HG02852 (cell line): ENCODE measurements around the gene SPANXB1.
"Not testable (repeated sequence)": the region's sequence is repeated elsewhere in the genome, so short reads cannot be mapped to it uniquely, and the experiment has no call there.

Source experiments
- ATAC-seq: cut with Tn5 transposase; IDR thresholded peaks from one replicate; pipeline ENCODE4 v1.9.1; 2021; ENCODE audit warnings: mild to moderate bottlenecking, moderate library complexity; ENCODE audit not compliant: unreplicated experiment

The SPANXB1 gene, protein sequence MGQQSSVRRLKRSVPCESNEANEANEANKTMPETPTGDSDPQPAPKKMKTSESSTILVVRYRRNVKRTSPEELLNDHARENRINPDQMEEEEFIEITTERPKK

DNA sequence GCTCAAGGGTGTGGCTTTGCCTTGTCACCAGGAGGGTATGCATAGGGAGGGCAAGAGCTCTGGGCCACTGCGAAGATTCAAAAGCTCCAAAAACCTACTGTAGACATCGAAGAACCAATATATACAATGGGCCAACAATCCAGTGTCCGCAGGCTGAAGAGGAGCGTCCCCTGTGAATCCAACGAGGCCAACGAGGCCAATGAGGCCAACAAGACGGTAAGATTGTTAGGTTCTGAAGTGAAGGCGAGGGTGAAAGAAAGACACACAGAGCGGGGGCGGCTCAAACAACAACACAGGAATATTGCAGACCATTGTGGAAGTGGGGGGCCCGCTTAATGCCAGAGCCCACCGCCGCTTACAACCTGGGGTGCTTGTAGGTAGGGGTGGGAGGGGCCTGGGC is at the start of gene SPANXB1:
Gene SPANXB1 (plus strand): TSS at position 27 of the 400 bp plus-strand sequence. CDS start 100 bp downstream, at position 127.
- ATAC-seq: not testable (repeated sequence)

DNA sequence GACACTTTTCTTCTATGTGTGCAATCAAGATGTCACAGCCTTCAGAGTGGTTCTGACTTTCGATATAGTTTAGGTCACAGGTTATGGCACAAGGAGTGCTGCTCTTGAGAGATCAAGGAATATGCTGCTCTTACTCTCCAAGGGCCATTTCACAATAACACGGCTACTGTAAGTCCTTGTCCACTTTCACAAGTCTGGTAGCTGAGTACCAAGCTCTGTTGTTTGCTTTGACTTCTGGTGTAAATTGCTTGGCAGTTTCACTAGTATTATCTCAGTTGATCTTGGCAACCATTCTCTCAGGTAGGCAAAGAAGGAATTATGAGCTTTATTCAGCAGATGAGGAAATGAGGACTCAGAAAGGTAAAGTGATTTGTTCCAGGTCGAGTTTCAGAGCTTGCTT is 35.4 kb upstream of the SPANXB1 start:
- ATAC-seq: no peak

DNA sequence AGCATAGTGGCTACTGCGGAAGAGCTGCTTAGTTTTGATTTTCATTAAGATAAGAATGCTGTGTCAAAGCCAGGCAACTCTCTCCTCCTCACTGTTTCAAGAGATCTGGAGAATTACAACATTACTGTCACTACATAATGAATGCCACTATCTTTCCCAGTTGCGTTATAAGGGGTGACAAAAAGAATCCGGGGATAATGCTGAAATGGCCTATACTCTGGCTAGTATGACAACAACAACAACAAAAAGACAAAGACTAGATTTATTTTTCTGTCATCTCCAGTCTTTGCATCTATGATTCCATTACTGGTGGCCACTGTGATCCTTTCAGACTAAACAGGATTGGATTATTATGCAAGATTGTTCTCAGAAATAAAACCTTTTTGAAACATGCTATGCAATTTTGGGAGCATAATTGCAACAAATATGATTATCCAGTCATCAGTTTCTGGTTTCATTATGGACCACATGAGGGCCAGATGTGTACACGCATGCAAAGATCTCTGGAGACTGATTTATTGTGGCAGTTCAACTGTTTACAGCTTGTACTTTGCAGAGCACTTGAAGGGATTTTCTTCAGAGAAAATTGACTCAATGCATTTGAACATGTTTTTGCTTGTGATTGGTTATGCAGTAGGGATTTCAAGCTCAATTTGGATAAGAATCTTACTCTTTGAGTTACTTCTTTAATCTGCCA is 31.1 kb upstream of the SPANXB1 start:
- ATAC-seq: no peak

DNA sequence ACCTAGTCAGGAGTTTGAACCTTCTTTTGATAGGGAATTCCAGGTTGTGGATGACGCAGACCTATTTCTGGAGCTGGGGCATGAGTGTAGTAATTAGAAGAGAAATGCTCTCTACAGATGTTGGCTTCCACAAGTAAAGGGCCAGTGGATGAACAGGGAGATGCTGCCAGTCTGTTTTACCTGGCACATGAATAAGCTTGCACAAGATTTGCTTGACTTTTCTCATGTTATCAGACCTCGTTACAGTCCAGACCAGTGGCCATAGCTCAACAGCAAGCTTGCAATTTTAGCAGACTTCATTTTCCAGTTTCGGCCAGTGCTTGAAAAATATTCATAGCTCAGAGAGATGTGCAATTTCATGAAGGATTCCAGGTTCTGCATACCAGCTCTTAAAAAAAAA is 26.9 kb upstream of the SPANXB1 start:
- ATAC-seq: no peak

DNA sequence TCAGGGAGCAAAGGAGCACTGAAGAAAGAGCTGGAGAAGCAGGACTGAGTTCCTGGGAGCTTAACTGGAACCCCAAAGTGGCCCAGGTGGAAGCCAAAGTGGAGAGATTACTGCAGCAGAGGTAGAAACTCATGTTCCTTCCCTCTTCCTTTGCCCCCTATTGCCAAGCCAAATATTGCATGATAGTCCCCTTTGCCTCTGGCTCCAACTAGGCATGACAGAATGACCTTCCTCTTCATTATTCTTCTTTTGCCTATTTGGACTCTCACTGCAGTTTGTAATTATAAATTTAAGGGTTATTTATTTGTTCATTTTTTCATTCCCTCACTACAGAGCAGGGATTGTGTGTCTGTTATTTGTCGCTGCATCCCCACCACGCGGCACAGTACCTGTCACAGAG is 22.1 kb upstream of the SPANXB1 start:
- ATAC-seq: no peak

DNA sequence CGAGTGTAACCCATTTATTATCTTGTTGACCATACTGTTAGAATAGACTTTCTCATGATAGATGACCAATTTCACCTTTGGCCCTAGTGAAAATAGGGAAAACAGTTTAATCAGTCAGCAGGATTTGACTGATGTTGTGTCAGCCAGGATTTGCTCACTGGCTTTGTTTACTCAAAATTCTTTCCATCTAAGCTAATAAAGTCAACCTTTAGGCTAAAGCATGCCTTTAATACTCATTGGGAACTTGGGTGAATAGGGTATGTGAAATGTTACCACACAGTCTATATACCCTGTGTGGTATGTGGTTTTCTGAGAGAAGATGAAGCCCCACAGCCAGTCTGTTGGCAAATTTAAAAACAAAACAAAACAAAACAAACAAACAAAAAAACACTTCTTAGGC is 18.7 kb upstream of the SPANXB1 start:
- ATAC-seq: no peak

DNA sequence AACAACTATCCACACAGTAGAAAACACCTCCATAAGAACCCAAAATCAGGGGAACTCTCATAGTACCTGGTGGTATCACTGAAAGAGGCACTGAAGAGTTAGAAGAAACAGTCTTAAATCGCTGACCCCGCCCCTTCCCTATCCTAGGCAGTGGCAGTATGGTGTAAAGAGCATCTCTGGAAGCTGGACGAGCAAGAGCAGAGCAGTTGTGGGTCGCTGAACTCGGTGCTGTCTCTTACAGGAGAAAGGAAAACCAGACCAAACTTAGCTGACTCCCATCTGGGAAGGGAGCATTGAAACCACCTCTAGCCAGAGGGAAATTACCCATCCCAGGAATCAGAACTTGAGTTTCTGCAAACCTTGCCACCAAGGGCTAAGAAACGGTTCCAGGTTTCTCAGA is 2.8 kb downstream of the SPANXB1 start:
- ATAC-seq: not testable (repeated sequence)

DNA sequence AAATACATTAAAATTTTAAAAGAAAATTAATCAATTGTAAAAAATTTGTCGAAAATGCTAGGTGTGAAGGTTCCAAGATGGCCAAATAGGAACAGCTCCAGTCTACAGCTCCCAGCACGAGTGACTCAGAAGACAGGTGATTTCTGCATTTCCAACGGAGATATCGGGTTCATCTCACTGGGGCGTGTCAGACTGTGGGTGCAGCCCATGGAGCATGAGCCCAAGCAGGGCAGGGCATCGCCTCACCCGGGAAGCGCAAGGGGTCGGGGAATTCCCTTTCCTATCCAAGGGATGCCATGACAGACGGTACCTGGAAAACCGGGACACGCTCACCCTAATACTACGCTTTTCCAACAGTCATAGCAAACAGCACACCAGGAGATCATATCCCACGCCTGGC is 41.9 kb downstream of the SPANXB1 start:
- ATAC-seq: not testable (repeated sequence)

DNA sequence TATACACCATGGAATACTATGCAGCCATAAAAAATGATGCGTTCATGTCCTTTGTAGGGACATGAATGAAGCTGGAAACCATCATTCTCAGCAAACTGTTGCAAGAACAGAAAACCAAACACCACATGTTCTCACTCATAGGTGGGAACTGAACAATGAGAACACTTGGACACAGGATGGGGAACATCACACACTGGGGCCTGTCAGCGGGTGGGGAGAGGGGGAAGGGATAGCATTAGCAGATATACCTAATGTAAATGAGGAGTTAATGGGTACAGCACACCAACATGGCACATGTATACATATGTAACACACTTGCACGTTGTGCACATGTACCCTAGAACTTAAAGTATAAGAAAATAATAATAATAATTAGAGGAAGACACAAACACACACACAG is 47.5 kb downstream of the SPANXB1 start:
- ATAC-seq: not testable (repeated sequence)

DNA sequence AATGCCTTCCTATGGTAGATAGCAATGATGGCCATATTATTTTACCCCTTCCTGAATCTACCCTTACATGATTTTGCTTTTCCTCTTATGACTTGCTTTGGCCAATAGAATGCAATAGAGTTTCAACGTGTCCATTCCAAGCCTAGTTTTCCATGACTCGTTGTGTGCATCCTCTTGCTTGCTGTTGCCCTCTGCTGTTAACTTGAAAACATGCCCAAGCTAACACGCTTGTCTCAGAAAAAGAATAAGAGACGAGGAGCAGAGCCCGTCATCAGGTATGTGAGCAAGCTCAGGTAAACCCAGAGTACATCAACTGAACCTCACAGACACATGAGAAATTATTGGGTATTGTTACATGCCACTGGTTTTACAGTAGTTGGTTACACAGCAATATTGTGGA is 49.7 kb downstream of the SPANXB1 start:
- ATAC-seq: not testable (repeated sequence)
